SU-DHL-6 (cell line): ENCODE measurements around the gene ZNF362.

Source experiments
- H2AFZ ChIP-seq: fragments of 200-600 bp; sonication (generic); 2 replicates; pipeline ENCODE4 v1.6.1; 2014; ENCODE audit warnings: low read depth, mild to moderate bottlenecking, moderate library complexity, mixed read lengths, antibody characterized with exemption, low read length; ENCODE audit not compliant: severe bottlenecking
- H3F3A ChIP-seq: fragments of 200-600 bp; shearing (Covaris generic); 2 replicates; pipeline ENCODE4 v1.6.0; 2016; ENCODE audit warnings: antibody characterized with exemption, mild to moderate bottlenecking; ENCODE audit not compliant: insufficient read depth
- H3K27ac ChIP-seq: fragments of 200-600 bp; sonication (generic); 2 replicates; pipeline ENCODE4 v1.5.1; 2016; ENCODE audit warnings: low read depth, mild to moderate bottlenecking, low read length, moderate library complexity, mixed read lengths
- H3K27me3 ChIP-seq: fragments of 200-600 bp; sonication (generic), shearing (Covaris generic); 2 replicates; pipeline ENCODE4 v1.6.0; 2014; ENCODE audit warnings: mild to moderate bottlenecking, low read length
- H3K36me3 ChIP-seq: fragments of 200-600 bp; sonication (generic); 2 replicates; pipeline ENCODE4 v1.6.1; 2014; ENCODE audit warnings: mild to moderate bottlenecking, low read length, mixed read lengths
- H3K4me2 ChIP-seq: fragments of 300-600, 200-600 bp; shearing (Covaris generic), sonication (generic); 2 replicates; pipeline ENCODE4 v1.6.0; 2014; ENCODE audit warnings: low read length, low read depth, mild to moderate bottlenecking; ENCODE audit not compliant: poor library complexity, severe bottlenecking
- H3K4me3 ChIP-seq: fragments of 200-600 bp; sonication (generic); 2 replicates; pipeline ENCODE4 v1.5.1; 2014; ENCODE audit warnings: antibody characterized with exemption, low read length, mild to moderate bottlenecking, mixed read lengths; ENCODE audit not compliant: insufficient read depth, poor library complexity, severe bottlenecking
- H3K79me2 ChIP-seq: fragments of 200-600 bp; sonication (generic); 2 replicates; pipeline ENCODE4 v1.6.1; 2014; ENCODE audit warnings: mild to moderate bottlenecking, low read length, moderate library complexity; ENCODE audit not compliant: insufficient read depth
- H3K9ac ChIP-seq: fragments of 200-600 bp; sonication (generic); 2 replicates; pipeline ENCODE4 v1.7.0; 2014; ENCODE audit warnings: mild to moderate bottlenecking, low read length
- H3K9me2 ChIP-seq: fragments of 200-600 bp; sonication (generic); replicated peaks from 2 replicates; pipeline ENCODE4 v1.6.1; 2014; ENCODE audit warnings: low read length; ENCODE audit not compliant: insufficient read depth
- H3K9me3 ChIP-seq: fragments of 200-600 bp; sonication (generic); 2 replicates; pipeline ENCODE4 v1.6.1; 2014; ENCODE audit warnings: low read length, mixed read lengths; ENCODE audit not compliant: insufficient read depth
- H4K20me1 ChIP-seq: fragments of 200-600 bp; sonication (generic); 2 replicates; pipeline ENCODE4 v1.6.1; 2014; ENCODE audit warnings: low read depth, mild to moderate bottlenecking, antibody characterized with exemption, low read length, moderate library complexity, mixed read lengths
- EZH2phosphoT487 ChIP-seq: fragments of 200-600 bp; sonication (generic), shearing (Covaris generic); conservative IDR thresholded peaks from 2 replicates; pipeline ENCODE4 v1.6.1; 2018; ENCODE audit warnings: mild to moderate bottlenecking, antibody characterized with exemption, low read length, moderate library complexity, mixed read lengths
- TF ChIP-seq, protein P1 (sequence below): fragments of 200-600 bp; sonication (generic); IDR thresholded peaks from one replicate; pipeline ENCODE4 v1.5.1; 2017; ENCODE audit warnings: antibody characterized with exemption, mild to moderate bottlenecking, low read length, moderate library complexity; ENCODE audit not compliant: insufficient read depth, poor library complexity, severe bottlenecking

The ZNF362 gene

DNA sequence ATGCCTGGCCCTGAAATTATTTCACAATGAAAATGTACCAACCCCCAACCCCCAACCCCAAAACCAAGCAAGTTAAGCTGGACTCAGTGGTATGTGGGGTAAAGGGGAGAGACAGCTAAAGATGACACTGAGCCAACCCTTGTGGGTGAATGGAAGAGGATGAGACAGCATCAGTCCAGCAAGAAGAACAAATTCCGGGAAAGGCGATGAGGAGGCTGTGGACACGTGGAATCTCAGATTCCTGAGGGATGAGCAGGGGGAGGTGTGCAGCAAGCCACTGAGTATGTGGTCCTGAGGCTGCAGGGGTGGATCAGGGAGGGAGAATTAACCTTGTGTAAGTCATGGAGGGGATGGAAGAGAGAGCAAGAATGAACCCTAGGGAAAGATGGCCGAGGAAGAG is 14.4 kb upstream of the ZNF362 start:
- Histone ChIP-seq H4K20me1 (no peaks in the 10 kb centered on the region), H3K27ac (no peak overlapping the region), H3K4me3 (no peak overlapping the region), H3K27me3 (no peaks in the 10 kb centered on the region), H2AFZ (no peak overlapping the region), H3K9ac (no peak overlapping the region), H3K9me3 (no peaks in the 10 kb centered on the region), H3K9me2 (no peaks in the 10 kb centered on the region), H3K36me3 (no peaks in the 10 kb centered on the region), H3F3A (no peaks in the 10 kb centered on the region), H3K4me2 (no peak overlapping the region), H3K79me2 (no peaks in the 10 kb centered on the region)
- TF ChIP-seq, protein P1, sequence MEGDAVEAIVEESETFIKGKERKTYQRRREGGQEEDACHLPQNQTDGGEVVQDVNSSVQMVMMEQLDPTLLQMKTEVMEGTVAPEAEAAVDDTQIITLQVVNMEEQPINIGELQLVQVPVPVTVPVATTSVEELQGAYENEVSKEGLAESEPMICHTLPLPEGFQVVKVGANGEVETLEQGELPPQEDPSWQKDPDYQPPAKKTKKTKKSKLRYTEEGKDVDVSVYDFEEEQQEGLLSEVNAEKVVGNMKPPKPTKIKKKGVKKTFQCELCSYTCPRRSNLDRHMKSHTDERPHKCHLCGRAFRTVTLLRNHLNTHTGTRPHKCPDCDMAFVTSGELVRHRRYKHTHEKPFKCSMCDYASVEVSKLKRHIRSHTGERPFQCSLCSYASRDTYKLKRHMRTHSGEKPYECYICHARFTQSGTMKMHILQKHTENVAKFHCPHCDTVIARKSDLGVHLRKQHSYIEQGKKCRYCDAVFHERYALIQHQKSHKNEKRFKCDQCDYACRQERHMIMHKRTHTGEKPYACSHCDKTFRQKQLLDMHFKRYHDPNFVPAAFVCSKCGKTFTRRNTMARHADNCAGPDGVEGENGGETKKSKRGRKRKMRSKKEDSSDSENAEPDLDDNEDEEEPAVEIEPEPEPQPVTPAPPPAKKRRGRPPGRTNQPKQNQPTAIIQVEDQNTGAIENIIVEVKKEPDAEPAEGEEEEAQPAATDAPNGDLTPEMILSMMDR, result no peak
- TF ChIP-seq EZH2phosphoT487, result no peak

DNA sequence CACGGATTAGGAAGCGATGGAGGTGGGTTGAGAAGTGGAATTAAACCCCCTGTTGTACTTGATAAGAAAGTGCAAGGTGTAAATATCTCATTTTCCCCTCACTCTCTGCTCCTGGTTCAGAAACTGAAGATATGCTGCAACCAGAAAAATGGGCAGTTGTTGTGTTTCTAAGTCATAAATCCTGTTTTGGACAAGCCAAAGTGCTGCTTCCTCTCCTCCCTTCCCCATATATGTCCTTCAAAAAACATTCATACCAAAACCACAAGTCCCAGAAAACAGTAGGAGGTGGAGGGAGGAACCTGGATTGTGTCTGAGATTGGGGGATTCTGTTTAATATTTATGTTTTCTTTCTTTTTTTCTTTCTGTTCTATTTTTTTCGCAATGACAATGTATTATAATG is 13.6 kb upstream of the ZNF362 start:
- TF ChIP-seq, protein P1, result no peak
- no peak for TF ChIP-seq EZH2phosphoT487
- Histone ChIP-seq H3K36me3 (no peaks in the 10 kb centered on the region), H3K27ac (no peak overlapping the region), H4K20me1 (no peaks in the 10 kb centered on the region), H3K9me2 (no peaks in the 10 kb centered on the region), H3K27me3 (no peaks in the 10 kb centered on the region), H3F3A (no peaks in the 10 kb centered on the region), H3K79me2 (no peaks in the 10 kb centered on the region), H3K4me3 (no peak overlapping the region), H3K9ac (no peak overlapping the region), H3K9me3 (no peaks in the 10 kb centered on the region), H2AFZ (no peak overlapping the region), H3K4me2 (no peak overlapping the region)

DNA sequence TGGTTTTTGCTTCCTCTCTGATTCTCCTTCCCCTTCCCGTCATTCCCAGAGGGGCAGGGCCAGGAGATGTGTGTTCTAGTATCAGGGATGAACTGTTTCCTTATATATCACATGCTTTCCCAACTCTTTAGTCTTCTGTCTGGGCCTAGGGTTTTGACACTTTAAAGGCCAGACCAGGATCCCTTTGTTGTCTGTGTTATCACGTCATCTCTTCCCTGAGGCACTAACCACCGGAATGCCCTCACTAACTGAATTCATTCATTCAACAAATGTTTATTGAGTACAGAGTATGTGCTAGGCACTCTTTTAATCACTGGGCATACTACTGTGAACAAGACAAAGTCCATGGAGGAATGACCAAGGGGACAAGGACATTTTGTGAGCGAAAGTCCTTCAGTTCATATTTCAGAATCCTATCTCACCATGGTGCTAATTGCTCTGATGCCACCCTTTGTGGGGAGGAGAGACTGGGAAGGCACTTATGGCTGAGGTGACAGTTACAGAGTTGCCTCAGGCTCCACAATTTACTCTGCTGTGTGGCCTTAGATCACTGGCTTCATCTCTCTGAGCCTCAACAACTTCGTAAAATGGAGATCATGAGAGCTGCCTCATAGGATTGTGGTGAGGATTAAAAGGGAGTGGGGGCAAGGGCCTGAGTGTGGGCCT is 12.0 kb upstream of the ZNF362 start:
- H3K4me2 ChIP-seq, result no peak overlapping the region
- no peak overlapping the region for H2AFZ ChIP-seq
- H3K9me2 ChIP-seq, result no peaks in the 10 kb centered on the region
- no peaks in the 10 kb centered on the region for H3F3A ChIP-seq
- H3K27ac ChIP-seq, result no peak overlapping the region
- no peak overlapping the region for H3K9ac ChIP-seq
- no peaks in the 10 kb centered on the region for H3K79me2 ChIP-seq
- TF ChIP-seq, protein P1, result no peak
- TF ChIP-seq EZH2phosphoT487, result no peak
- no peaks in the 10 kb centered on the region for H4K20me1 ChIP-seq
- H3K27me3 ChIP-seq, result no peaks in the 10 kb centered on the region
- H3K9me3 ChIP-seq, result no peaks in the 10 kb centered on the region
- H3K36me3 ChIP-seq, result no peaks in the 10 kb centered on the region
- H3K4me3 ChIP-seq, result no peak overlapping the region
